Tibial nerve (tissue), 4 donors: Measurements from ENCODE around the gene CCDC88C. TPM values are rescaled to one million over a fixed set of nuclear protein-coding genes. Genes with fewer than 3 reads are reported as not detected.

Source experiments
- DNase-seq, 2 donors: peaks; one replicate each; pipeline ENCODE4 v3.0.0-alpha.2; 2019; ENCODE audit warnings: low spot score in 2 of 2
- H3K27ac ChIP-seq, 4 donors: fragments of 200-600 bp; sonication (generic) in 3 of 4; one replicate each; pipeline ENCODE4 v1.5.1; 2017 to 2019; ENCODE audit warnings: mild to moderate bottlenecking in 1 of 4
- H3K27me3 ChIP-seq, 2 donors: fragments of 200-600 bp; sonication (generic) in 1 of 2; one replicate each; pipeline versions ENCODE4 v1.5.1 to v1.6.0; 2017 to 2019
- H3K36me3 ChIP-seq, 3 donors: fragments of 200-600 bp; sonication (generic); one replicate each; pipeline ENCODE4 v1.5.1; 2018 to 2019
- H3K4me1 ChIP-seq, 4 donors: fragments of 200-600 bp; sonication (generic) in 3 of 4; one replicate each; pipeline ENCODE4 v1.5.1; 2017 to 2019
- H3K4me3 ChIP-seq, 4 donors: fragments of 200-600 bp; sonication (generic) in 3 of 4; one replicate each; pipeline ENCODE4 v1.5.1; 2017 to 2019; ENCODE audit warnings: mild to moderate bottlenecking in 1 of 4, moderate library complexity in 1 of 4
- H3K9me3 ChIP-seq, 4 donors: fragments of 200-600 bp; sonication (generic) in 3 of 4; one replicate each; pipeline ENCODE4 v1.5.1; 2017 to 2019
- EP300 ChIP-seq, 2 donors: sonication (generic); formaldehyde crosslinking; IDR thresholded peaks; one replicate each; pipeline ENCODE4 v1.6.1; 2017; ENCODE audit warnings: antibody characterized with exemption in 2 of 2, mild to moderate bottlenecking in 1 of 2
- POLR2A ChIP-seq, 2 donors: fragments of 450-650 bp; IDR thresholded peaks; one replicate each; pipeline ENCODE4 v1.6.1; 2017; ENCODE audit warnings: antibody characterized with exemption in 2 of 2, mild to moderate bottlenecking in 2 of 2, moderate library complexity in 2 of 2
- WGBS, 2 donors: methylation state at CpG; one replicate each; pipeline ENCODE4 v1.1.5; 2018; 5-methylcytosine and 5-hydroxymethylcytosine counted together
- total RNA-seq, 4 donors: library from RNA; depleted of rRNA; stranded (reverse); fragments of >200 nt; gene quantifications; one replicate each; pipeline ENCODE4 v1.1.0, GENCODE V29; 2016
- TF ChIP-seq, protein P1 (sequence below), 5 experiments: fragments of 200-600 bp in 3 of 5; fragments of 450-650 bp in 2 of 5; sonication (generic) in 3 of 5; IDR thresholded peaks; one replicate each; pipeline ENCODE4 v1.5.1; 2016 to 2019; ENCODE audit warnings: antibody characterized with exemption in 5 of 5, mild to moderate bottlenecking in 3 of 5, moderate library complexity in 2 of 5

Gene CCDC88C
- total RNA-seq, 4 donors from 2014 or later, result 3.6 to 12.6 (median 6.8) TPM

GRCh38 chr14:91326514-91327249, 90.9 kb downstream of the CCDC88C start:
- DNase-seq, result no peak
- 83 to 88% methylated on average over 14 of the region's 14 CpGs for WGBS, 2 donors
- Histone ChIP-seq H3K27me3 (peaks cover 0 to 6% of the 10 kb centered on the region in 2 donors), H3K4me1 (peaks cover 0 to 18% (median 8%) of the 10 kb centered on the region in 4 donors), H3K36me3 (no peaks in the 10 kb centered on the region), H3K27ac (no peak overlapping the region), H3K4me3 (no peak overlapping the region), H3K9me3 (no peaks in the 10 kb centered on the region)
- no peak for TF ChIP-seq POLR2A (IDR thresholded peaks at IDR 0.05)
- no peak for TF ChIP-seq EP300 (IDR thresholded peaks at IDR 0.05)

DNA sequence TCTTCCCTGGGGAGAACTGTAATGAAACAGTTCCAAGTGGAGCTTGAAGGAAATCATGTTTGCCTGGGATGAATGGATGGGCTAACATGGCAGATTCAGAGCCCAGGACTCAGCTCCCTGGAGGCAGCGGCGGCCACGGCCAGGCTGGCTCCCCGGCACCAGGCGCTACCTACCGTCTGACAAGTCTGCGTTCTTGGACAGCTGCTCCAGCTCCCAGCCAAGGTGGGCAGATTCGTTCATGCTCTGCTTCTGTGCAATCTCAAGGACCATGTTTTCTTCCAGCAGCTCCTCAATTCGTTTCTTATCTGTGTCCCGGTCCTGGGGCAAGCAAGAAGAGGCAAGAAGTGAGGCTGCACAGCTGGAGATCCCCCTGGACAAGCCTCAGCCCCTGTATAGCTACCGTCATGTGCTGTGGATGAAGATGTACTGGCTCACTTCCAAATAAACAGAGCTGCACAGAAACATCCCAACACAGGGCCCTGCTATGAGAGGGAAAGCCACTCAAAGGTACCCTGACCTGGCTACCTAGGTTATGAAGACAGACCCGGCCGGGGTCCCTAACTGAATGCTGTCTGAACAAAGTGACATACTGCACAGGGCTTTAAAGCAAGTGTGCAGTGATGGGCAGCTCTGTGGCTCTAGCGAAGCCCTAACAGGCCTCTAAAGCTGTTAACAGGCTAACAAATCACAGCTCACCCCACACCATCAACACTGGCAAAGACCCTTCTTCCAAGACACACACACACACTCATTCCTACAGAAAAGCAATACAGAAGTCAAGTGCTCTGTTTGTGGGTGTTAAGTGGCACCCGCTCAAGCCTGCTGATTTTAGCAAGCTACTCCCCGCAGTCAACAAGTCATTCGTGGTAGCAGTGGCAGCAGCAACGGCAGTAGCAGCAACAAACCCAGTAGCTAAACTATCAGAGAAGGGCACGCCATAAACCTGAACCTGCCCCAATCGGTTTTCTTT, 92.7 kb downstream of the CCDC88C start:
- no peaks in the 10 kb centered on the region for H3K36me3 ChIP-seq
- no peaks in the 10 kb centered on the region for H3K9me3 ChIP-seq
- H3K27me3 ChIP-seq, result no peaks in the 10 kb centered on the region
- H3K4me1 ChIP-seq, result peaks cover 0 to 16% (median 8%) of the 10 kb centered on the region in 4 donors
- WGBS, 2 donors, result 79% methylated on average over 20 of the region's 20 CpGs
- H3K4me3 ChIP-seq, result peak overlapping the region in 1 of 4 donors; percentile 51
- DNase-seq, result no peak
- peak overlapping the region in 3 of 4 donors; percentile 10 to 80 (median 68) for H3K27ac ChIP-seq
- no peak for TF ChIP-seq POLR2A (IDR thresholded peaks at IDR 0.05)
- TF ChIP-seq, protein P1, sequence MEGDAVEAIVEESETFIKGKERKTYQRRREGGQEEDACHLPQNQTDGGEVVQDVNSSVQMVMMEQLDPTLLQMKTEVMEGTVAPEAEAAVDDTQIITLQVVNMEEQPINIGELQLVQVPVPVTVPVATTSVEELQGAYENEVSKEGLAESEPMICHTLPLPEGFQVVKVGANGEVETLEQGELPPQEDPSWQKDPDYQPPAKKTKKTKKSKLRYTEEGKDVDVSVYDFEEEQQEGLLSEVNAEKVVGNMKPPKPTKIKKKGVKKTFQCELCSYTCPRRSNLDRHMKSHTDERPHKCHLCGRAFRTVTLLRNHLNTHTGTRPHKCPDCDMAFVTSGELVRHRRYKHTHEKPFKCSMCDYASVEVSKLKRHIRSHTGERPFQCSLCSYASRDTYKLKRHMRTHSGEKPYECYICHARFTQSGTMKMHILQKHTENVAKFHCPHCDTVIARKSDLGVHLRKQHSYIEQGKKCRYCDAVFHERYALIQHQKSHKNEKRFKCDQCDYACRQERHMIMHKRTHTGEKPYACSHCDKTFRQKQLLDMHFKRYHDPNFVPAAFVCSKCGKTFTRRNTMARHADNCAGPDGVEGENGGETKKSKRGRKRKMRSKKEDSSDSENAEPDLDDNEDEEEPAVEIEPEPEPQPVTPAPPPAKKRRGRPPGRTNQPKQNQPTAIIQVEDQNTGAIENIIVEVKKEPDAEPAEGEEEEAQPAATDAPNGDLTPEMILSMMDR (IDR thresholded peaks at IDR 0.05), result no peak

GRCh38 chr14:91323671-91324605, 93.7 kb downstream of the CCDC88C start:
- DNase-seq, result peak; percentile 81 to 94
- no peaks in the 10 kb centered on the region for H3K9me3 ChIP-seq
- 22 to 32% methylated on average over 24 to 25 of the region's 25 CpGs for WGBS, 2 donors

DNA sequence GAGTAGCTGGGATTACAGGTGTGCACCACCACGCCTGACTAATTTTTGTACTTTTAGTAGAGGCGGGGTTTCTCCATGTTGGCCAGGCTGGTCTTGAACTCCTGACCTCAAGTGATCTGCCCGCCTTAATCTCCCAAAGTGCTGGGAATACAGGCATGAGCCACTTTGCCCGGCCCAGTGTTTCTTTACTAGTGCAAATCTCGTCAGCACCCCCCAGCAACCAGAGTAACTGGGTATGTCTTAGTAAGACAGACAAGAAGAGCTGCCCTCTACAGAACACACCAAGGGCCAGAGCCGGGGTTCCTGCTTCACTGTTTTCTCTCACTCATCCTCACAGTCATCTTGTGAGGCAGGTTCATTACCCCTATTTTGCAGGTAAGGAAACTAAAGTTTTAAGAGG, 94.6 kb downstream of the CCDC88C start:
- TF ChIP-seq POLR2A (IDR thresholded peaks at IDR 0.05), result no peak
- TF ChIP-seq, protein P1 (IDR thresholded peaks at IDR 0.05), result no peak
- no peak for TF ChIP-seq EP300 (IDR thresholded peaks at IDR 0.05)
- peak overlapping the region in 3 of 4 donors; percentile 29 to 80 (median 68) for H3K27ac ChIP-seq
- H3K27me3 ChIP-seq, result no peaks in the 10 kb centered on the region
- no peak for DNase-seq
- no peaks in the 10 kb centered on the region for H3K9me3 ChIP-seq
- no peak overlapping the region for H3K4me3 ChIP-seq
- no peaks in the 10 kb centered on the region for H3K36me3 ChIP-seq
- peaks cover 0 to 16% (median 8%) of the 10 kb centered on the region in 4 donors for H3K4me1 ChIP-seq
- 90 to 95% methylated on average over 6 of the region's 6 CpGs for WGBS, 2 donors

More at GRCh38 chr14:91323671-91324605, 93.7 kb downstream of the CCDC88C start:
- H3K4me3 ChIP-seq, result peak overlapping the region; percentile 9 to 51 (median 36)
- H3K27me3 ChIP-seq, result no peaks in the 10 kb centered on the region
- TF ChIP-seq, protein P1 (IDR thresholded peaks at IDR 0.05), result peak; percentile 88 to 95 (median 92)
- TF ChIP-seq EP300 (IDR thresholded peaks at IDR 0.05), result peak in 1 of 2 donors; percentile 51
- no peak for TF ChIP-seq POLR2A (IDR thresholded peaks at IDR 0.05)
- H3K4me1 ChIP-seq, result peaks cover 0 to 16% (median 8%) of the 10 kb centered on the region in 4 donors
- no peaks in the 10 kb centered on the region for H3K36me3 ChIP-seq
- peak overlapping the region in 3 of 4 donors; percentile 29 to 80 (median 68) for H3K27ac ChIP-seq

DNA sequence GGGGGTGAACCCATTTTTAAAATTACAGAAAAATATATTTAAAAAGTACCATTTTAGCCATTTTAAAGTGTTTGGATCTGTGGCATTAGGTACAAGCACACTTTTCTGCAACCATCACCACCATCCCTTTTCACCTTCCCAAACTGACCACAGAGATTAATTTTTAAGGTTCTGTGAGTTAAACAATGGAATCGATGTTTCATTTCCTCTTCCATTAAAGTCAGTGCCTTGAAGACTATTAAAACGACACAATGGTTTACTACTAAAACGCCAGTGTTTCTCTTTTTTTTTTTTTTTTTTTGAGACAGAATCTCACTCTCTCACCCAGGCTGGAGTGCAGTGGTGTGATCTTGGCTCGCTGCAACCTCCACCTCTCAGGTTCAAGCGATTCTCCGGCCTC, 95.0 kb downstream of the CCDC88C start:
- Histone ChIP-seq H3K27ac (no peak overlapping the region), H3K9me3 (no peaks in the 10 kb centered on the region), H3K36me3 (no peaks in the 10 kb centered on the region), H3K4me1 (peaks cover 0 to 18% (median 9%) of the 10 kb centered on the region in 4 donors), H3K27me3 (no peaks in the 10 kb centered on the region), H3K4me3 (no peak overlapping the region)
- TF ChIP-seq, protein P1 (IDR thresholded peaks at IDR 0.05), result no peak
- TF ChIP-seq POLR2A (IDR thresholded peaks at IDR 0.05), result no peak
- no peak for TF ChIP-seq EP300 (IDR thresholded peaks at IDR 0.05)
- no peak for DNase-seq
- WGBS, 2 donors, result 76 to 81% methylated on average over 6 of the region's 6 CpGs
